Fibroblast of the aortic adventitia (primary cell): ENCODE data around the gene ATP10A. TPM values are rescaled to one million over a fixed set of nuclear protein-coding genes. Genes with fewer than 3 reads are reported as not detected.
"Not testable (repeated sequence)": the region's sequence is repeated elsewhere in the genome, so short reads cannot be mapped to it uniquely, and the experiment has no call there.

ENCODE experiments used
- DNase-seq: peaks from one replicate; pipeline ENCODE4 v3.0.0-alpha.2; 2010; ENCODE audit warnings: low read depth
- H3K4me3 ChIP-seq: 2 replicates; pipeline ENCODE4 v1.5.1; 2011; ENCODE audit warnings: low read depth, mild to moderate bottlenecking, control low read depth, low read length, moderate library complexity
- total RNA-seq: library from RNA; depleted of rRNA; stranded (reverse); fragments of >200 nt; gene quantifications from 2 replicates; pipeline ENCODE4 v1.2.3, GENCODE V29; 2012; ENCODE audit warnings: low replicate concordance
- TF ChIP-seq, protein P1 (sequence below): IDR thresholded peaks from 2 replicates; pipeline ENCODE4 v1.5.1; 2011; ENCODE audit warnings: mild to moderate bottlenecking, low read length, control low read depth, inconsistent platforms; ENCODE audit not compliant: insufficient read depth

Gene ATP10A
- total RNA-seq, 1 donor, result 4.4 TPM

DNA sequence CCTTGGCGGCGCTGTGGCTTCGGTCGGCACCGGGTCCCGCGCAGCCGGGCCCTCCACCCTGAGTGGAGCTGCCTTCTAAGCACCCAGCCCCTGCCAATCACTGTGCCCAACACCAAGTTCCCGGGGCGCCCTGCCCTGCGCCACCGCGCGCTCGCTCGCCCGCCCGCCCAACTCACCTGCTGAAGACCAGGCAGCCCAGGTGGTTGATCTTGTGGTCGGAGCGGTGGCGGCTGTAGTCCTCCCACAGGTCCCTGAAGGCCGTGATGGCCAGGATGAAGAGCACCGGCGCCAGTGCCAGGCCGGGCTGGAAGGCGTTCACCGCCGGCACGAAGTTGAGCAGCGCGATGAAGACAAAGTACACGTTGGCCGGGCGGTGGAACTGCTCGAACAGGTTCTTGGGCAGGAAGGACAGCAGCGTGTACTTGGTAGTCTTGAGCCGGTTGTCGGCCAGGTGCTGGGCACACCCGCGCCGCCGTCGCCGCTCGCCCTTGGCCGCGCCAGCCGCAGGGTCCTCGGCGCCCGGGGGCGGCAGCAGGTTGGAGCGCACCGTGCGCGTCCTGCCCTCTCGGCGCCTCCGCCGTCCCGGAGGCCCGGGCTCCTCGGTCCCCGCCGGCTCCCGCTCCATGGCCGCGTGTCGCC is 536 bp downstream of the ATP10A start:
- TF ChIP-seq, protein P1, sequence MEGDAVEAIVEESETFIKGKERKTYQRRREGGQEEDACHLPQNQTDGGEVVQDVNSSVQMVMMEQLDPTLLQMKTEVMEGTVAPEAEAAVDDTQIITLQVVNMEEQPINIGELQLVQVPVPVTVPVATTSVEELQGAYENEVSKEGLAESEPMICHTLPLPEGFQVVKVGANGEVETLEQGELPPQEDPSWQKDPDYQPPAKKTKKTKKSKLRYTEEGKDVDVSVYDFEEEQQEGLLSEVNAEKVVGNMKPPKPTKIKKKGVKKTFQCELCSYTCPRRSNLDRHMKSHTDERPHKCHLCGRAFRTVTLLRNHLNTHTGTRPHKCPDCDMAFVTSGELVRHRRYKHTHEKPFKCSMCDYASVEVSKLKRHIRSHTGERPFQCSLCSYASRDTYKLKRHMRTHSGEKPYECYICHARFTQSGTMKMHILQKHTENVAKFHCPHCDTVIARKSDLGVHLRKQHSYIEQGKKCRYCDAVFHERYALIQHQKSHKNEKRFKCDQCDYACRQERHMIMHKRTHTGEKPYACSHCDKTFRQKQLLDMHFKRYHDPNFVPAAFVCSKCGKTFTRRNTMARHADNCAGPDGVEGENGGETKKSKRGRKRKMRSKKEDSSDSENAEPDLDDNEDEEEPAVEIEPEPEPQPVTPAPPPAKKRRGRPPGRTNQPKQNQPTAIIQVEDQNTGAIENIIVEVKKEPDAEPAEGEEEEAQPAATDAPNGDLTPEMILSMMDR, result no peak
- peak overlapping the region; percentile 75 for H3K4me3 ChIP-seq
- no peak for DNase-seq

DNA sequence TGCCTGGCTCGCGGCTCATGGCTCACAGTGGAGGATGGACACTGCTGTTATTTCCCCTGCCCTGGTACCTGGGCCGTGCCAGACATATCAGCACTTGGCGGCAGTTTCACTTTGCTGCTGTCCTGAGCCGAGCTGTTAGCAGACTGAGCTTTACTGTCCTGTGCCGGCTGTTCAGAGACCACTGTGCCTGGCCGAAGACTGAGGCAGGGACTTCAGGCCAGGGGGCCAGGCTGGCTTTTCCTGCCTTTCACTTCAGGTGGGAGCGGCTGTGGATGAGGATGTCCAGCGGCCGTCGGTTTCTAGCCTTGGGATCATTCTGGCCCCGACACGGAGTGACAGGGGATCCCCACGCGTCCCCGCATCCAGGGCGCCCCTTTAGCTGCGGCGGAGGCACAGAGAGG is 1.1 kb downstream of the ATP10A start:
- DNase-seq, result peak; percentile 36
- H3K4me3 ChIP-seq, result peak overlapping the region; percentile 75
- TF ChIP-seq, protein P1, result no peak

GRCh38 chr15:25860885-25861866 is 2.0 kb downstream of the ATP10A start:
- H3K4me3 ChIP-seq, result peak overlapping the region; percentile 75
- DNase-seq, result peak; percentile 58
- TF ChIP-seq, protein P1, result no peak

DNA sequence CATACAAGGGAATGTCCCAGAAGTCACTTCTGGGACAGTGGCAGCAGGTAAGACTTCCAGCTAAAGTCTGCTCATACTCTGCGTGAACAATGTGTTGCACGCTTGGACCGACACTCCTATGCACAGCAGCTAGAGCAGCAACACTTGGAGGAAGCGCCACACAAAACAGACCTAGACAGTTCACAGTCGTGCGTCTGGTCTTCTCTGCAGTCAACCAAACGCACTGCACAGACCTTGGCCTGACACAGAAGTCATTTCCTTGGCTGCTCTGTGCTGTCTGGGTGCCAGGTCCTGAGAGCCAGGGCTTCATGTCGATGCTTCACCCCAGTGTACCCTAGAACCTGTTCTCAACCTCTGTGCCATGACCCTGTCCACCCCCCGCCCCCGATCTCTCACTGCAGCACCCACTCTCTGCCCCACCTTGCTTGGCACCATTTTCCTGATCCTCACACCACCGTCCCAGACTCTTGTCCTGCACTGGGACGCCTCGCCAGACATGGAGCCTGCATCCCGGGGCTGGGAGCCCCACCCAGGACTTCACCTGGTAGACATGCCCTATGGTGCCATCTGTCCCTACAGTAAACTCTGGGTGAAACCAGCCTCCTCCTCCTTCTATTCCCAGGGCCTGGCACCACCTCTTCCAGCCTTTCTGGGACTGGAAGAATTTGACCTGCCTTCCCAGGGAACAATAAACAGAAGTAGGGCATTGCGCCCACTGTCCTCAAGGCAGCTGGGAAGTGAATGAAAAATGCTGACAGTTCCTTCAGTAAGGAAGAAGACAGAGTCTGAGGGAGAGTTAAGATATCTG is 3.1 kb downstream of the ATP10A start:
- TF ChIP-seq, protein P1, result no peak
- peak; percentile 41 for DNase-seq
- H3K4me3 ChIP-seq, result peak overlapping the region; percentile 28

- TF ChIP-seq, protein P1, result no peak
- no peak for DNase-seq
- H3K4me3 ChIP-seq, result no peak overlapping the region
Observed at GRCh38 chr15:25858952-25859760, 4.0 kb downstream of the ATP10A start.

DNA sequence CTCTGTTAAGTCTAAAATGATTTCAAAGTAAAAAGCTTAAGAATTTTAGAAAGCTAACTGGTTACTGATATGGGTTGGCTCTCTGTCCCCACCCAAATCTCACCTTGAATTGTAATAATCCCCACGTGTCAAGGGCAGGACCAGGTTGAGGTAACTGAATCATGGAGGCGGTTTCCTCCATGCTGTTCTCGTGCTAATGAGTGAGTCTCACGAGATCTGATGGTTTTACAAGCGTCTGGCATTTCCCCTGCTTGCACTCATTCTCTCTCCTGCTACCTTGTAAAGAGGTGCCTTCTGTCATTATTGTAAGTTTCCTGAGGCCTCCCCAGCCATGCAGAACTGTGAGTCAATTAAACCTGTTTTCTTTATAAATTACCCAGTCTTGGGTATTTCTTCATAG is 7.1 kb downstream of the ATP10A start:
- H3K4me3 ChIP-seq, DNase-seq: not testable (repeated sequence)
